ENCODE measurements around the gene KLHDC7B.
"Not testable (repeated sequence)": the region's sequence is repeated elsewhere in the genome, so short reads cannot be mapped to it uniquely, and the experiment has no call there.

Gene KLHDC7B

DNA sequence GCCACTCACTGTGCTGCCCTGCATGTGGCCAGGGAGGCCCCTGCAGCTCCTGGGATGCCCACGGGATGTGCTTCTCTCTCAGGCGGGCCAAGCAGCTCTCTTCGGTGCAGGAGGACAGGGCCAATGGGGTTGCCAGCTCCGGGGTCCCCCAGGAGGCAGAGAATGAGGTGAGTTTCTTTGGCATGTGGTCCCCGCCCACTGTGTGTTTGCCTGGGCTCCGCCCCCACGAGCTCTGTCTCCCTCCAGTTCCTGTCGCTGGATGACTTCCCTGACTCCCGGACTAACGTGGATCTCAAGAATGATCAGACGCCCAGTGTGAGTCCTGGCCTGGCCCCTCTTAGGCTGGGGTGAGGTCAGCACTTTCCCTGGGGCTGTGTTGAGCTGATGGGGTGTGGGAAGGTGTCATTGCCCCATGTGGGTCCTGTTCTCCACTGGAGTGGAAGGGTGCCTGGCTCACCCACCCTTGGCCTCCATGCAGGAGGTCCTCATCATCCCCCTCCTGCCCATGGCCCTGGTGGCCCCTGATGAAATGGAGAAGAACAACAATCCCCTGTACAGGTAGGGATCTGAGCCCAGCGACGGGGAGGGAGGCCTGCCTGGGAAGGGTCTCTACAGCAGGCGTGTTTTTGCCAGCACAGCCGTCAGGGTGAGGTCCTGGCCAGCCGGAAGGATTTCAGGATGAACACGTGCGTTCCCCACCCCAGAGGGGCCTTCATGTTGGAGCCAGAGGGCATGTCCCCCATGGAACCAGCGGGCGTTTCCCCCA is 28.0 kb upstream of the KLHDC7B start:
- no peaks in the 10 kb centered on the region for H3K27me3 ChIP-seq (ENCODE audit: control insufficient read depth in 2 of 2, insufficient read depth in 2 of 2, low read length in 2 of 2)
- no peak overlapping the region for H3K27ac ChIP-seq (ENCODE audit: low read depth in 2 of 2, low read length in 2 of 2)
- H3K36me3 ChIP-seq (ENCODE audit: control insufficient read depth in 2 of 2, insufficient read depth in 2 of 2, low read length in 2 of 2): peaks cover 43 to 49% of the 10 kb centered on the region in 2 donors
- H3K9ac ChIP-seq (ENCODE audit: low read depth in 1 of 2, low read length in 2 of 2): no peak overlapping the region
- H3K4me3 ChIP-seq (ENCODE audit: low read length in 2 of 2): no peak overlapping the region
- no peaks in the 10 kb centered on the region for H3K9me3 ChIP-seq (ENCODE audit: control insufficient read depth in 2 of 2, low read length in 2 of 2)
- peaks cover 0 to under 1% of the 10 kb centered on the region in 2 donors for H3K4me1 ChIP-seq (ENCODE audit: control insufficient read depth in 2 of 2, insufficient read depth in 2 of 2, low read length in 2 of 2)

GRCh38 chr22:50518606-50519005 is 27.1 kb upstream of the KLHDC7B start:
- no peak overlapping the region for H3K9ac ChIP-seq (ENCODE audit: low read depth in 1 of 2, low read length in 2 of 2)
- peaks cover 50 to 58% of the 10 kb centered on the region in 2 donors for H3K36me3 ChIP-seq (ENCODE audit: control insufficient read depth in 2 of 2, insufficient read depth in 2 of 2, low read length in 2 of 2)
- H3K4me1 ChIP-seq (ENCODE audit: control insufficient read depth in 2 of 2, insufficient read depth in 2 of 2, low read length in 2 of 2): peaks cover 5 to 10% of the 10 kb centered on the region in 2 donors
- H3K27ac ChIP-seq (ENCODE audit: low read depth in 2 of 2, low read length in 2 of 2): no peak overlapping the region
- no peak overlapping the region for H3K4me3 ChIP-seq (ENCODE audit: low read length in 2 of 2)
- no peaks in the 10 kb centered on the region for H3K9me3 ChIP-seq (ENCODE audit: control insufficient read depth in 2 of 2, low read length in 2 of 2)
- no peaks in the 10 kb centered on the region for H3K27me3 ChIP-seq (ENCODE audit: control insufficient read depth in 2 of 2, insufficient read depth in 2 of 2, low read length in 2 of 2)

DNA sequence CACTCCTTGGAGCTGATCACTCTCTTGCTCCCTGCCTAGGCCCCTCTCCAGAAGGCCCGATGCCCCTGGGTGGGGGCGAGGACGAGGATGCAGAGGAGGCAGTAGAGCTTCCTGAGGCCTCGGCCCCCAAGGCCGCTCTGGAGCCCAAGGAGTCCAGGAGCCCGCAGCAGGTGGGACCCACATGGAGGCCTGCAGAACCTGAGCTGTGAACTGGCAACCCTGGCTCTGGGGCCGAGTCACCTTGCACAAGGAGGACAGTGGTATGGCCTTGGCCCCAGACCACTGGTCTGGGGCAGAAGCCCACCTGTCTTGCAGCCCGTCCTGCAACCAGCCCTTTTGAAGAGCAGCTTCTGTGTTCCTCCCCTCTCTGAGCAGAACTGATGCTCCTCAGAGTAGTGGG is 26.5 kb upstream of the KLHDC7B start:
- H3K4me1 ChIP-seq (ENCODE audit: control insufficient read depth in 2 of 2, insufficient read depth in 2 of 2, low read length in 2 of 2): peaks cover 10 to 15% of the 10 kb centered on the region in 2 donors
- no peaks in the 10 kb centered on the region for H3K9me3 ChIP-seq (ENCODE audit: control insufficient read depth in 2 of 2, low read length in 2 of 2)
- H3K36me3 ChIP-seq (ENCODE audit: control insufficient read depth in 2 of 2, insufficient read depth in 2 of 2, low read length in 2 of 2): peaks cover 52 to 61% of the 10 kb centered on the region in 2 donors
- H3K4me3 ChIP-seq (ENCODE audit: low read length in 2 of 2): no peak overlapping the region
- H3K27ac ChIP-seq (ENCODE audit: low read depth in 2 of 2, low read length in 2 of 2): no peak overlapping the region
- no peaks in the 10 kb centered on the region for H3K27me3 ChIP-seq (ENCODE audit: control insufficient read depth in 2 of 2, insufficient read depth in 2 of 2, low read length in 2 of 2)
- no peak overlapping the region for H3K9ac ChIP-seq (ENCODE audit: low read depth in 1 of 2, low read length in 2 of 2)

DNA sequence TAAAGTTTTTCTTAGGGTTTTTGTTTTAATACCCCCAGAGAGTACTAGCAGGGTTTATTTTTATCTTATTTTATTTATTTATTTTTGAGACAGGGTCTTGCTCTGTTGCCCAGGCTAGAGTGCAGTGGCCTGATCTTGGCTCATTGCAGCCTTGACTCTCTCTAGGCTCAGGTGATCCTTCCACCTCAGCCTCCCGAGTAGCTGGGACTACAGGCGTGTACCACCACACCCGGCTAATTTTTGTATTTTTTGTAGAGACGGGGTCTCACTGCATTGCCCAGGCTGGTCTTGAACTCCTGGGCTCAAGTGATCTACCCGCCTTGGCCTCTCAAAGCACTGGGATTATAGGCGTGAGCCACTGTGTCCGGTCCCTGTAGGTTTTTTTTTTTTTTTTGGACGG is 25.5 kb upstream of the KLHDC7B start:
- Histone ChIP-seq H3K36me3 (ENCODE audit: control insufficient read depth in 2 of 2, insufficient read depth in 2 of 2, low read length in 2 of 2) (peaks cover 52 to 56% of the 10 kb centered on the region in 2 donors), H3K4me1 (ENCODE audit: control insufficient read depth in 2 of 2, insufficient read depth in 2 of 2, low read length in 2 of 2) (peaks cover 17 to 21% of the 10 kb centered on the region in 2 donors)
- not testable (repeated sequence) for H3K27me3 ChIP-seq (ENCODE audit: control insufficient read depth in 2 of 2, insufficient read depth in 2 of 2, low read length in 2 of 2); H3K9me3 ChIP-seq (ENCODE audit: control insufficient read depth in 2 of 2, low read length in 2 of 2); H3K9ac ChIP-seq (ENCODE audit: low read depth in 1 of 2, low read length in 2 of 2); H3K27ac ChIP-seq (ENCODE audit: low read depth in 2 of 2, low read length in 2 of 2); H3K4me3 ChIP-seq (ENCODE audit: low read length in 2 of 2)

DNA sequence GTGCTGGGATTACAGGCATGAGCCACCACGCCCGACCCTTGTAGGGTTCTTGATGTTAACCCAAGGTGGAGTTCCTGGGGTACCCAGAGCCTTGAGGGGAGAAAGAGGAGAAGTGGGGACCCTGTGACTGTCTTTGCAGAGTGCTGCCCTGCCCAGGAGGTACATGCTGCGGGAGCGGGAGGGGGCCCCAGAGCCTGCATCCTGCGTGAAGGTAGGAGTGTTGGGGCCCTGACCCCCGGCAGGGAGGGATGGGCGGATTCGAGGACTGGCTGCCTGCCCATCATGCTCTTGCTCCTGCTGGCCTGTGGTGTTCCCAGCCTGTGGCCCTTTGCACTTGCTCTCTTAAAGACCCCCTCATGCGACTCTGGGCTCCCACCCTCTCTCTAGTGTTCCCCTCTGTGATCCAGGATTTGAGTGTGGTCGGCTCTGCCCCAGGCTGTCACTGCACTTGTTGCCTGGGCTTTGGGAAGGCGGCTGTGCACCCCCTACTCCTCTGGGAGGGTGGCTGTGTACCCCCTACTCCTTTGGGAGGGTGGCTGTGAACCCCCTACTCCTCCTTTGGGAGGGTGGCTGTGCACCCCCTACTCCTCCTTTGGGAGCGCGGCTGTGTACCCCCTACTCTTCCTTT is 24.8 kb upstream of the KLHDC7B start:
- Histone ChIP-seq H3K27me3 (ENCODE audit: control insufficient read depth in 2 of 2, insufficient read depth in 2 of 2, low read length in 2 of 2) (no peaks in the 10 kb centered on the region), H3K4me1 (ENCODE audit: control insufficient read depth in 2 of 2, insufficient read depth in 2 of 2, low read length in 2 of 2) (peaks cover 17 to 21% of the 10 kb centered on the region in 2 donors), H3K36me3 (ENCODE audit: control insufficient read depth in 2 of 2, insufficient read depth in 2 of 2, low read length in 2 of 2) (peaks cover 52 to 56% of the 10 kb centered on the region in 2 donors), H3K4me3 (ENCODE audit: low read length in 2 of 2) (no peak overlapping the region), H3K9ac (ENCODE audit: low read depth in 1 of 2, low read length in 2 of 2) (no peak overlapping the region), H3K9me3 (ENCODE audit: control insufficient read depth in 2 of 2, low read length in 2 of 2) (no peaks in the 10 kb centered on the region), H3K27ac (ENCODE audit: low read depth in 2 of 2, low read length in 2 of 2) (no peak overlapping the region)

GRCh38 chr22:50521710-50522109 is 24.0 kb upstream of the KLHDC7B start:
- H3K4me3 ChIP-seq (ENCODE audit: low read length in 2 of 2): no peak overlapping the region

GRCh38 chr22:50522208-50522805 is 23.4 kb upstream of the KLHDC7B start:
- Histone ChIP-seq H3K36me3 (ENCODE audit: control insufficient read depth in 2 of 2, insufficient read depth in 2 of 2, low read length in 2 of 2) (peaks cover 42 to 48% of the 10 kb centered on the region in 2 donors), H3K4me3 (ENCODE audit: low read length in 2 of 2) (no peak overlapping the region), H3K27ac (ENCODE audit: low read depth in 2 of 2, low read length in 2 of 2) (no peak overlapping the region), H3K9ac (ENCODE audit: low read depth in 1 of 2, low read length in 2 of 2) (no peak overlapping the region), H3K27me3 (ENCODE audit: control insufficient read depth in 2 of 2, insufficient read depth in 2 of 2, low read length in 2 of 2) (no peaks in the 10 kb centered on the region), H3K9me3 (ENCODE audit: control insufficient read depth in 2 of 2, low read length in 2 of 2) (no peaks in the 10 kb centered on the region), H3K4me1 (ENCODE audit: control insufficient read depth in 2 of 2, insufficient read depth in 2 of 2, low read length in 2 of 2) (peaks cover 26 to 30% of the 10 kb centered on the region in 2 donors)

More at GRCh38 chr22:50521710-50522109, 24.0 kb upstream of the KLHDC7B start:
- no peak overlapping the region for H3K27ac ChIP-seq (ENCODE audit: low read depth in 2 of 2, low read length in 2 of 2)
- peaks cover 23 to 24% of the 10 kb centered on the region in 2 donors for H3K4me1 ChIP-seq (ENCODE audit: control insufficient read depth in 2 of 2, insufficient read depth in 2 of 2, low read length in 2 of 2)
- no peaks in the 10 kb centered on the region for H3K9me3 ChIP-seq (ENCODE audit: control insufficient read depth in 2 of 2, low read length in 2 of 2)
- no peak overlapping the region for H3K9ac ChIP-seq (ENCODE audit: low read depth in 1 of 2, low read length in 2 of 2)
- peaks cover 46 to 52% of the 10 kb centered on the region in 2 donors for H3K36me3 ChIP-seq (ENCODE audit: control insufficient read depth in 2 of 2, insufficient read depth in 2 of 2, low read length in 2 of 2)
- no peaks in the 10 kb centered on the region for H3K27me3 ChIP-seq (ENCODE audit: control insufficient read depth in 2 of 2, insufficient read depth in 2 of 2, low read length in 2 of 2)

DNA sequence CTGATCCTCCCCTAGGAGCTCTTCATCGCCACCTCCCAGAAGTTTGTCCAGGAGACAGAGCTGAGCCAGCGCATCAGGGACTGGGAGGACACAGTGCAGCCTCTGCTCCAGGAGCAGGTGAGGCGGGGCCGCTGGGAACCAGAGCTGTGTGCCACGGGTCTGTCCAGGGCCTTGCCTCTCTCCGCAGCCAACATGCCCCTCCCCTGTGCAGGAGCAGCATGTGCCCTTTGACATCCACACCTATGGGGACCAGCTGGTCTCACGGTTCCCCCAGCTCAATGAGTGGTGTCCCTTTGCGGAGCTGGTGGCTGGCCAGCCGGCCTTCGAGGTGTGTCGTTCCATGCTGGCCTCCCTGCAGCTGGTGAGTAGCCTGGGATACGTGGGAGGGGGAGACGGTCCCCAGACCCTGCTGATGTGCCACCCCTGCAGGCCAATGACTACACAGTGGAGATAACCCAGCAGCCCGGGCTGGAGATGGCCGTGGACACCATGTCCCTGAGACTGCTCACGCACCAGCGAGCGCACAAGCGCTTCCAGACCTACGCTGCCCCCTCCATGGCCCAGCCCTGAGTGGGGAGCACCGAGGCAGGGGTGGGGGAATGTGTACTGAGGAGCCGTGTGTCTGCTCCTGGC is 22.8 kb upstream of the KLHDC7B start:
- peaks cover 36 to 45% of the 10 kb centered on the region in 2 donors for H3K36me3 ChIP-seq (ENCODE audit: control insufficient read depth in 2 of 2, insufficient read depth in 2 of 2, low read length in 2 of 2)
- H3K9me3 ChIP-seq (ENCODE audit: control insufficient read depth in 2 of 2, low read length in 2 of 2): no peaks in the 10 kb centered on the region
- no peak overlapping the region for H3K4me3 ChIP-seq (ENCODE audit: low read length in 2 of 2)
- peaks cover 28 to 31% of the 10 kb centered on the region in 2 donors for H3K4me1 ChIP-seq (ENCODE audit: control insufficient read depth in 2 of 2, insufficient read depth in 2 of 2, low read length in 2 of 2)
- no peaks in the 10 kb centered on the region for H3K27me3 ChIP-seq (ENCODE audit: control insufficient read depth in 2 of 2, insufficient read depth in 2 of 2, low read length in 2 of 2)
- no peak overlapping the region for H3K9ac ChIP-seq (ENCODE audit: low read depth in 1 of 2, low read length in 2 of 2)
- H3K27ac ChIP-seq (ENCODE audit: low read depth in 2 of 2, low read length in 2 of 2): no peak overlapping the region

DNA sequence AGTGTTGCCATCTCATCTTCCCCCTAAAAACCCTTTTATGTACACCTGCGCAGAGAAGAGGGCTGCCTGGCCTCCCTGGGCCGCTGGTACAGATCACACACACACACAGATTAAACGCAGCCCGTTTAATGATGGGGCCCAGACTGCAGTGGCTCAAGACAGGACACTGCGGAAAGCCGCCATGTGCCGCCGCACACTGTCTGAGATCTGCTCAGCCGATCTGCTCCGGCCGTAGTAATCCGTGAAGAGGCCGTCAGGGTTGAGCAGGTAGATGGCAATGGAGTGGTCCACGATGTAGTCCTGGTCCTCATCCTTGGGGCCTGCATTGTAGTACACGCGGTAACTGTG is 22.3 kb upstream of the KLHDC7B start:
- Histone ChIP-seq H3K9me3 (ENCODE audit: control insufficient read depth in 2 of 2, low read length in 2 of 2) (no peaks in the 10 kb centered on the region), H3K4me3 (ENCODE audit: low read length in 2 of 2) (peak overlapping the region; percentile 22 to 81), H3K4me1 (ENCODE audit: control insufficient read depth in 2 of 2, insufficient read depth in 2 of 2, low read length in 2 of 2) (peaks cover 28 to 31% of the 10 kb centered on the region in 2 donors), H3K36me3 (ENCODE audit: control insufficient read depth in 2 of 2, insufficient read depth in 2 of 2, low read length in 2 of 2) (peaks cover 32 to 43% of the 10 kb centered on the region in 2 donors), H3K9ac (ENCODE audit: low read depth in 1 of 2, low read length in 2 of 2) (no peak overlapping the region), H3K27ac (ENCODE audit: low read depth in 2 of 2, low read length in 2 of 2) (no peak overlapping the region), H3K27me3 (ENCODE audit: control insufficient read depth in 2 of 2, insufficient read depth in 2 of 2, low read length in 2 of 2) (no peaks in the 10 kb centered on the region)
